Activated T-cell treated with anti-CD3 and anti-CD28 coated beads, Interleukin-2, amount 50 U/mL, for 4 hours (primary cell): ENCODE measurements around the gene DUSP22. TPM values are rescaled to one million over a fixed set of nuclear protein-coding genes. Genes with fewer than 3 reads are reported as not detected.

Experiments used
- ATAC-seq, 2 donors: fragments of 200-7000 bp; cut with Tn5 transposase; one replicate each; pipeline ENCODE4 v1.10.0; 2021
- DNase-seq: peaks from one replicate; pipeline ENCODE4 v3.0.0-alpha.2; 2020
- H3K27me3 Mint-ChIP-seq: one replicate; pipeline ENCODE4 v1.8.0; 2021; ENCODE audit warnings: low read depth, mixed read lengths
- H3K36me3 Mint-ChIP-seq: one replicate; pipeline ENCODE4 v1.8.0; 2022; ENCODE audit warnings: mixed read lengths; ENCODE audit not compliant: insufficient read depth
- H3K4me1 Mint-ChIP-seq: one replicate; pipeline ENCODE4 v1.8.0; 2021; ENCODE audit warnings: low read depth, mixed read lengths
- H3K4me3 Mint-ChIP-seq: one replicate; pipeline ENCODE4 v1.8.0; 2021; ENCODE audit warnings: mild to moderate bottlenecking, moderate library complexity, mixed read lengths
- H3K9me3 Mint-ChIP-seq: one replicate; pipeline ENCODE4 v1.8.0; 2021; ENCODE audit warnings: mixed read lengths
- total RNA-seq, 3 donors: library from RNA; stranded (reverse); gene quantifications; one replicate each; pipeline ENCODE4 v1.2.1, GENCODE V29; 2021

Gene DUSP22
- total RNA-seq, 3 donors from 2014 or later = 27.5 to 32.5 (median 30.9) TPM

- H3K4me1 Mint-ChIP-seq = peaks cover 14% of the 10 kb centered on the region
- DNase-seq (no peak), ATAC-seq (no peak)
- H3K27me3 Mint-ChIP-seq = no peaks in the 10 kb centered on the region
- no peaks in the 10 kb centered on the region for H3K9me3 Mint-ChIP-seq
- H3K4me3 Mint-ChIP-seq = no peak overlapping the region
- H3K36me3 Mint-ChIP-seq = peaks cover 11% of the 10 kb centered on the region
Measured at GRCh38 chr6:354631-355280, 62.5 kb downstream of the DUSP22 start.

- H3K4me1 Mint-ChIP-seq = peaks cover 14% of the 10 kb centered on the region
- H3K9me3 Mint-ChIP-seq = no peaks in the 10 kb centered on the region
- no peak for DNase-seq
- no peak for ATAC-seq
- no peak overlapping the region for H3K4me3 Mint-ChIP-seq
- H3K27me3 Mint-ChIP-seq = no peaks in the 10 kb centered on the region
- H3K36me3 Mint-ChIP-seq = peaks cover 6% of the 10 kb centered on the region
Measured at GRCh38 chr6:355373-356208, 63.3 kb downstream of the DUSP22 start.

GRCh38 chr6:356828-357251, 64.6 kb downstream of the DUSP22 start:
- Mint-ChIP-seq H3K9me3 (no peaks in the 10 kb centered on the region), H3K4me1 (peaks cover 14% of the 10 kb centered on the region), H3K36me3 (peaks cover 1% of the 10 kb centered on the region), H3K4me3 (no peak overlapping the region), H3K27me3 (no peaks in the 10 kb centered on the region)
- ATAC-seq (peak; percentile 30 to 47), DNase-seq (no peak)

- no peaks in the 10 kb centered on the region for H3K36me3 Mint-ChIP-seq
- DNase-seq (no peak), ATAC-seq (peak in 1 of 2 donors; percentile 29)
- no peak overlapping the region for H3K4me3 Mint-ChIP-seq
- no peaks in the 10 kb centered on the region for H3K9me3 Mint-ChIP-seq
- H3K4me1 Mint-ChIP-seq = peaks cover 14% of the 10 kb centered on the region
- H3K27me3 Mint-ChIP-seq = no peaks in the 10 kb centered on the region
Measured at GRCh38 chr6:357261-357790, 65.0 kb downstream of the DUSP22 start.

- no peaks in the 10 kb centered on the region for H3K36me3 Mint-ChIP-seq
- ATAC-seq = no peak
- no peaks in the 10 kb centered on the region for H3K27me3 Mint-ChIP-seq
- H3K4me3 Mint-ChIP-seq = no peak overlapping the region
- DNase-seq = no peak
- peaks cover 14% of the 10 kb centered on the region for H3K4me1 Mint-ChIP-seq
- peaks cover 4% of the 10 kb centered on the region for H3K9me3 Mint-ChIP-seq
Measured at GRCh38 chr6:357791-358341, 65.6 kb downstream of the DUSP22 start.

GRCh38 chr6:358432-358831, 66.1 kb downstream of the DUSP22 start:
- DNase-seq (no peak), ATAC-seq (no peak)
- peaks cover 4% of the 10 kb centered on the region for H3K9me3 Mint-ChIP-seq
- H3K4me3 Mint-ChIP-seq = no peak overlapping the region
- H3K36me3 Mint-ChIP-seq = no peaks in the 10 kb centered on the region
- H3K4me1 Mint-ChIP-seq = peaks cover 14% of the 10 kb centered on the region
- no peaks in the 10 kb centered on the region for H3K27me3 Mint-ChIP-seq

GRCh38 chr6:358847-359246, 66.6 kb downstream of the DUSP22 start:
- H3K36me3 Mint-ChIP-seq = no peaks in the 10 kb centered on the region
- H3K4me3 Mint-ChIP-seq = no peak overlapping the region
- H3K27me3 Mint-ChIP-seq = no peaks in the 10 kb centered on the region
- ATAC-seq (no peak), DNase-seq (no peak)
- peaks cover 4% of the 10 kb centered on the region for H3K9me3 Mint-ChIP-seq
- peaks cover 14% of the 10 kb centered on the region for H3K4me1 Mint-ChIP-seq

- Mint-ChIP-seq H3K36me3 (no peaks in the 10 kb centered on the region), H3K4me3 (no peak overlapping the region), H3K9me3 (peaks cover 4% of the 10 kb centered on the region), H3K4me1 (peaks cover 14% of the 10 kb centered on the region), H3K27me3 (no peaks in the 10 kb centered on the region)
- ATAC-seq = no peak
- no peak for DNase-seq
Measured at GRCh38 chr6:359261-360035, 67.2 kb downstream of the DUSP22 start.

- H3K27me3 Mint-ChIP-seq = no peaks in the 10 kb centered on the region
- DNase-seq (no peak), ATAC-seq (no peak)
- H3K4me1 Mint-ChIP-seq = peaks cover 14% of the 10 kb centered on the region
- H3K36me3 Mint-ChIP-seq = no peaks in the 10 kb centered on the region
- peaks cover 4% of the 10 kb centered on the region for H3K9me3 Mint-ChIP-seq
- no peak overlapping the region for H3K4me3 Mint-ChIP-seq
Measured at GRCh38 chr6:360349-360748, 68.1 kb downstream of the DUSP22 start.

- Mint-ChIP-seq H3K4me1 (peaks cover 14% of the 10 kb centered on the region), H3K36me3 (no peaks in the 10 kb centered on the region), H3K9me3 (peaks cover 4% of the 10 kb centered on the region), H3K4me3 (no peak overlapping the region), H3K27me3 (no peaks in the 10 kb centered on the region)
- ATAC-seq = no peak
- no peak for DNase-seq
Measured at GRCh38 chr6:360764-361373, 68.6 kb downstream of the DUSP22 start.

- DNase-seq (no peak), ATAC-seq (no peak)
- no peaks in the 10 kb centered on the region for H3K36me3 Mint-ChIP-seq
- H3K4me3 Mint-ChIP-seq = no peak overlapping the region
- peaks cover 4% of the 10 kb centered on the region for H3K9me3 Mint-ChIP-seq
- H3K4me1 Mint-ChIP-seq = peaks cover 14% of the 10 kb centered on the region
- no peaks in the 10 kb centered on the region for H3K27me3 Mint-ChIP-seq
Measured at GRCh38 chr6:361411-362132, 69.3 kb downstream of the DUSP22 start.

GRCh38 chr6:362231-362923, 70.1 kb downstream of the DUSP22 start:
- peaks cover 7% of the 10 kb centered on the region for H3K4me1 Mint-ChIP-seq
- no peaks in the 10 kb centered on the region for H3K36me3 Mint-ChIP-seq
- no peak overlapping the region for H3K4me3 Mint-ChIP-seq
- DNase-seq (no peak), ATAC-seq (no peak)
- H3K9me3 Mint-ChIP-seq = peaks cover 4% of the 10 kb centered on the region
- no peaks in the 10 kb centered on the region for H3K27me3 Mint-ChIP-seq

- no peak for DNase-seq
- H3K4me1 Mint-ChIP-seq = peaks cover 7% of the 10 kb centered on the region
- no peaks in the 10 kb centered on the region for H3K36me3 Mint-ChIP-seq
- no peaks in the 10 kb centered on the region for H3K27me3 Mint-ChIP-seq
- peaks cover 4% of the 10 kb centered on the region for H3K9me3 Mint-ChIP-seq
- no peak overlapping the region for H3K4me3 Mint-ChIP-seq
- no peak for ATAC-seq
Measured at GRCh38 chr6:362924-363249, 70.6 kb downstream of the DUSP22 start.
